NCI-H2081 (cell line): ENCODE results near the gene SPINDOC.
"Not testable (repeated sequence)": the region's sequence is repeated elsewhere in the genome, so short reads cannot be mapped to it uniquely, and the experiment has no call there.

ENCODE experiments used
- DNase-seq, 2 experiments: peaks; one replicate each; lab custom pipeline; 2025; lab: John Stamatoyannopoulos, UW

SPINDOC gene

GRCh38 chr11:63785823-63786222, 27.4 kb upstream of the SPINDOC start:
- no peak for DNase-seq

- no peak for DNase-seq
These were observed 21.6 kb upstream of the SPINDOC start for GRCh38 chr11:63791495-63792167.

GRCh38 chr11:63793161-63793560, 20.1 kb upstream of the SPINDOC start:
- DNase-seq, result no peak

GRCh38 chr11:63795066-63795465, 18.2 kb upstream of the SPINDOC start:
- no peak for DNase-seq

GRCh38 chr11:63800921-63801320, 12.3 kb upstream of the SPINDOC start:
- DNase-seq, result no peak

DNA sequence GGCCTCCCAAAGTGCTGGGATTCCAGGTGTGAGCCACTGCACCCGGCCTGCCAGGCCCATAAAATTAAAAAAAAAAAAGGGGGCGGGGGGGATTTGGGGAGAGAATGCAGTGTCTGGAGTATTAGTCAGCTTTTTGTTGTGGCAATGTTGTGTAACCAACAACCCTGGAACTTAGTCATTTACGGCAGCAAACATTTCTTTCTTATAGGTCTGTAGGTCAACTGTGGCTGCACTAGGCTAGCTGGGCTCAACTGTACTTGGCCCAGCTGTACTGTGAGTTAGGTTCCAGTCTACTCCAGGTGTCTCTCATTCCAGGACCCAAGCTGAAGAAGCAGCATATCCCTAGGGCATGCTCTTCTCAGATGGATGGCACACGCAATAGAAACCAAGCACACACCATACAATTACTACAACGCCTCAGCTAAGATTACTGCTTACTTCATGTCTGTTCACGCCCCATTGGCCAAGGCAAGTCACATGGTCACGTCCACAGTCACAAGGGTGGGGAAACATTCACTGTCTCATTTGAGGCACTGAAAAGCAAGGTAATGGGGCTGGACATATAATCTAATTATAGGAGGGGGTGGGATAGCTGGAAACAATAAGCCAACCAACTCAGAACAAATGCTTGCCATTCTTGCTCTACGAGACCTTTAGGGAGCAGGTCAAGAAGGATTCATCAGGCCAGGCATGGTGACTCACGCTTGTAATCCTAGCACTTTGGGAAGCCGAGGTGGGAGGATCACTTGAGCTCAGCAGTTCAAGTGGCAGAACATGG, 10.4 kb upstream of the SPINDOC start:
- no peak for DNase-seq

DNA sequence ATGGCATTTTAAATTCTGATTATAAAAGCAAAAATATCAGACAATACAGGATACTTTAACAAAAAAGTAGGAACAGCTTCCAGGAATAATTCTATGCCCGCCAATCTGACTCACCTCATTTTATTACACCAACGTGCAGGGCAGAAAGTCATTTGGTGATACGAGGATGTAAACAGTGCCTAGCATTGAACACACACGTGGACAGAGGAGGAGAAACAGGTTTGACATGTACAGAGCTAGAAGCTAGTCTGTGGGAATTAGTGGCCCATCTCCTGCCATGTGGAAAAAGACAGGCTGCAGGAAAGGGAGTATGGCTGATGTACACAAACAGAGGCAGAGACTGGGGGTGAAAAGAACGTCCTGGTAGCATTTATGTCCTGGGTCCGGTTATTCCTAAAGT, 9.0 kb upstream of the SPINDOC start:
- no peak for DNase-seq

DNA sequence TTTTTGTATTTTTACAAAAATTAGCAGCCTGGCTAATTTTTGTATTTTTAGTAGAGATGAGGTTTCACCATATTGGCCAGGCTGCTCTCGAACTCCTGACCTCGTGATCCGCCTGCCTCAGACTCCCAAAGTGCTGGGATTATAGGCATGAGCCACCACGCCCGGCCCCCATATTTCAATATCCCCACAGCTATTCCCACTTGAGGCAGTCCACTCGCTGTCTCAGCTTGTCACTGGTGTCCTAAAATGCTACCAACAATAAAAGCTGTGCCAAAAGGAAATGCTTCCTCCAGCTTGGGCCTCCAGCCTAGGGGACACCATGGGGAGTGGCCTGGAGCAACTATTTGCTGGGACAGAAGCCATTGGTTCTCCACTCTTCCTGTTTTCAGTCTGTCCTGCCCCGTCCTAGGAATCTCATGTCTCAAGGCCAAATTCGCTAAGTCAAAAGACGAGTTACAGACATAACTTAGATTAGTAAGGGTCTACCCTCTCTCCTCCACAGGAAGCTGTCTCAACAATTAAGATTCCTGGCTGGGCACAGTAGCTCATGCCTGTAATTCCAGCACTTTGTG, 7.3 kb upstream of the SPINDOC start:
- DNase-seq, result no peak

DNA sequence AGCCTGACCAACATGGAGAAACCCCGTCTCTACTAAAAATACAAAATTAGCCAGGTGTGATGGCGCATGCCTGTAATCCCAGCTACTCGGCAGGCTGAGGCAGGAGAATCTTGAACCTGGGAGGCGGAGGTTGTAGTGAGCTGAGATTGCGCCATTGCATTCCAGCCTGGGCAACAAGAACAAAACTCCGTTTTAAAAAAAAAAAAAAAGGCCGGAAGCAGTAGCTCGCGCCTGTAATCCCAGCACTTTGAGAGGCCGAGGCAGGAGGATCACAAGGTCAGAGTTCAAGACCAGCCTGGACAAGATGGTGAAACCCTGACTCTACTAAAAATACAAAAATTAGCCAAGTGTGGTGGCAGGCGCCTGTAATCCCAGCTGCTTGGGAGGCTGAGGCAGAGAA, 2.9 kb upstream of the SPINDOC start:
- not testable (repeated sequence) for DNase-seq

DNA sequence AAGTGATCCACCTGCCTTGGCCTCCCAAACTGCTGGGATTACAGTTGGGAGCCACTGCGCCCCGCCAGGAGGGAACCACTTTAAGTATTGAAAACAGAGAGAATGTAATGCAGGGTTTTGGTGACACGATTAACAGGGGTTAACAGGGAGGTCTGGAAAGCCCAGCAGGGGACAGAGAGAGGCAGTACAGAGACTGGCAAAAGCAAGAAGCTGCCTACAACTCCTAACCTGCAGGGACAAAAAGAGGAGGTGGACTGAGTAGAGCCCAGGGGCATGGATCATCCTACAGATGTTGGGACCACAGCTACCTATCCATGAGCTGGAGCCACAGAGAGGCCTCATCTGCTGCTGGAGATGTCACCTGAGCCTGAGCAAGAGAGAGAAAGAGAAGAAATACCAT, 1.7 kb upstream of the SPINDOC start:
- DNase-seq, result no peak

DNA sequence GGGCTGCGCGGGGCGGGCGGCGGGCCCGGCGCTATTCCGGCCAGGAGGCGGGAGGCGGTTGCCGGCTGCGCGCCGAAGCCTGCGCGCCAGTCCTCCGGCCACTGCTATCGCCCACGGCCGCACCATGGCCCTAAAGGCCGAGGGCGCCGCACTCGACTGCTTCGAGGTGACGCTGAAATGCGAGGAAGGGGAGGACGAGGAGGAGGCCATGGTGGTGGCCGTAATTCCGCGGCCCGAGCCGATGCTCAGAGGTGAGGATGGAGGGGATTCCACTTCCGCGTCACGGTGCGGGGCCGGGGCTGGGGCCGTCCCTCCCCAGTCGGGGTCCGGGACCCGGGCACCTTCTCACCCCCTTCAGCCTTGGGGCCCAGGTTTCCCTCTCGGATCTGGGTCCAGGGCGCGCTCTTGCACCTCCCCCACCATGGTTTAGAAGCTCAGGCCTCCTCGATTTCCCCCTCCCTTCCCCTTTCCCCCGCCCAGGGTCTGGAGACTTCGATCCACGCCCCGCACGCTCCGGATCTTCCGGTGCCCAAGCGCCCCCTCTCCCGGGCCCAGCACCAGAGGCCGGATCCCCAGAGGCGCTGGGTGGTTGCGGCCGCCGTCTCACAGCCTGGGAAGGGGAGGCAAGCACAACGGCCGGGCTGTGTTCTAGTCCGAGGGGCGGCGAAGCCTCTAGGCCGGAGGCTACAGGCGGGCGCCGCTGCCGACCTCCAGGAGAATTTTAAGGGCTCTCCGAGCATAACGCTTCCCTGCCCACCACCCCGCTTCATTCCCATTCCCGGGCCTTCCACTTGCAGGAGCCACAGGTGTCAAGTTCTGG, 517 bp downstream of the SPINDOC start:
- peak; percentile 37 to 59 for DNase-seq

DNA sequence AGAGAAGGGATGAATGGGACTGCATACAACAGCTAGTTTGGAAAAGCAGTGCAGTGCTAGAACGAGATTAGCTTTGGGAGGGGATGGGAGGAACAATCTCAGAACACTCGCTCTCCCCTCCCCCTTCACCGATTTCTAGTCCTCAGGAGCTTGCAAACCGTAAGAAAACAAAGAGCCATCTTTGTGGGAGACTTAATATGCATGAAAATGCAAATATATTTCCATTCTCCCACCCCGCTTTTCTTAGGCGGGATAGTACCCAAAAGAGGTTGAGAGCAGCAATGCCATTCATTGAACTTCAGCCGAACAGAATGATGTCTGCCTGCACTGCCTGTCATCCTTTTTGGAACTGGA, 1.1 kb downstream of the SPINDOC start:
- DNase-seq, result no peak

- no peak for DNase-seq
These were observed 2.9 kb downstream of the SPINDOC start for GRCh38 chr11:63816166-63816565.

GRCh38 chr11:63816732-63817131, 3.5 kb downstream of the SPINDOC start:
- DNase-seq, result no peak

GRCh38 chr11:63817758-63818498, 4.7 kb downstream of the SPINDOC start:
- no peak for DNase-seq

GRCh38 chr11:63818609-63819008, 5.4 kb downstream of the SPINDOC start:
- DNase-seq, result no peak

GRCh38 chr11:63821411-63821810, 8.2 kb downstream of the SPINDOC start:
- DNase-seq, result no peak

GRCh38 chr11:63826471-63827190, 13.4 kb downstream of the SPINDOC start:
- DNase-seq, result peak; percentile 40 to 46

GRCh38 chr11:63829823-63830489, 16.7 kb downstream of the SPINDOC start:
- DNase-seq, result peak in 1 of 2 experiments; percentile 13

GRCh38 chr11:63831326-63831725, 18.1 kb downstream of the SPINDOC start:
- no peak for DNase-seq

GRCh38 chr11:63832336-63832735, 19.1 kb downstream of the SPINDOC start:
- no peak for DNase-seq
